WI38 (cell line): ENCODE results near the gene BCL6.
"Not testable (repeated sequence)": the region's sequence is repeated elsewhere in the genome, so short reads cannot be mapped to it uniquely, and the experiment has no call there.

ENCODE experiments used
- H3K4me3 ChIP-seq: 2 replicates; pipeline ENCODE4 v1.5.1; 2011; ENCODE audit warnings: low read depth, mild to moderate bottlenecking, control low read depth, low read length
- CTCF ChIP-seq: IDR thresholded peaks from 2 replicates; pipeline ENCODE4 v1.5.1; 2012; ENCODE audit warnings: low read depth, mild to moderate bottlenecking, control low read depth, low read length

The BCL6 gene

GRCh38 chr3:187684880-187685279 lies 60.4 kb downstream of the BCL6 start:
- no peak overlapping the region for H3K4me3 ChIP-seq
- no peak for TF ChIP-seq CTCF

DNA sequence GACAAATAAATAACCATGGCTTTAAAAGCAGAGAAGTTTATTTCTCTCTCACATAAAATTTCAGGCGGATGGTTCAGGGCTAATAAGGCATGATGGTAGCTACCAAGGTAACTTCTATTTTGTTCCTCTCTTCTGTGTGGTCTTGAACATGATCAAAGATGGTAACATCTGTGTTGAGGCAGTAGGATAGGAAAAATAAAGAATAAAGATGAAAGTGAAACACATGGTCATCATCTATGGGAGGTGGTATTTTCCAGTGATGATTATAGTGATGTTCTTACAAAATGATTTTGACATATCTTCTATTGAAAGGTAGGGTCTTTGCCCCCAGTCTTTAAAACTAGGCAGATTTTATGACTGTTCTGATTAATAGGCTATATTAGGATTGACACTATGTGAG lies 60.8 kb downstream of the BCL6 start:
- H3K4me3 ChIP-seq, result no peak overlapping the region
- TF ChIP-seq CTCF, result no peak

DNA sequence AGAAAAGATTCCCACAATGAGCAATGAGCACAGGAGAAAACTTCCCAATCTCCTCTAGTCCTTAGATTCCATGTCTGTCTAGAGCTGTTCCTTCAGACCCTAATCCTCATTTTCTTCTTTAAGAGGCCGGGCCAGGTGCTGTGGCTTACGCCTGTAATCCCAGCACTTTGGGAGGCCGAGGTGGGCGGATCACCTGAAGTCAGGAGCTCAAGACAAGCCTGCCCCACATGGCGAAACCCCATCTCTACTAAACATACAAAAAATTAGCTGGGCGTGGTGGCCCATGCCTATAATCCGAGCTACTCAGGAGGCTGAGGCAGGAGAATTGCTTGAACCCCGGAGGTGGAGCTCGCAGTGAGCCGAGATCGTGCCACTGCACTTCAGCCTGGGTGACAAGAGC lies 63.5 kb downstream of the BCL6 start:
- not testable (repeated sequence) for H3K4me3 ChIP-seq

- no peak overlapping the region for H3K4me3 ChIP-seq
- TF ChIP-seq CTCF, result peak; percentile 88
Measured at GRCh38 chr3:187679638-187680396, 65.5 kb downstream of the BCL6 start.

GRCh38 chr3:187678726-187679268 lies 66.5 kb downstream of the BCL6 start:
- TF ChIP-seq CTCF, result peak; percentile 63
- H3K4me3 ChIP-seq, result no peak overlapping the region

- no peak for TF ChIP-seq CTCF
- H3K4me3 ChIP-seq, result no peak overlapping the region
Measured at GRCh38 chr3:187677604-187678003, 67.7 kb downstream of the BCL6 start.

DNA sequence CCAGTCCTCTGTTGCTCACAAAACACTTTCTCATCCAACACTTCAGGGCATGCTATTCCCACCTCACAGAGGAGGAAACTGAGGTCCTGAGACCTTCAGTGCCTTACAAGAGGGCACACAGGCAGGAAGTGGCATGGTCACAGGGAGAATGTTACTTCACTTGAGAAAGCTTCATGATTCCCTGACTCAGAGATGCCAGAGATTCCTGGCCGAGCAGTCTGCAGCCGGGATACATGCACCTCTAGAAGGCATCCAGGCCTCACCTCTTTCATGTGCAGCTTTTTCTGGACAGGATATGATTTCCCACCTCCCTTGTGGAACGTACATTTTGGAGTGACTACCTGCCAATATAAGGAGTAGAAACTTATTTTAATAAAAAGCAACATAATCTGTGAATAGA lies 72.3 kb downstream of the BCL6 start:
- H3K4me3 ChIP-seq, result no peak overlapping the region
- no peak for TF ChIP-seq CTCF
